ENCODE data around the gene PTPRU.

DNA sequence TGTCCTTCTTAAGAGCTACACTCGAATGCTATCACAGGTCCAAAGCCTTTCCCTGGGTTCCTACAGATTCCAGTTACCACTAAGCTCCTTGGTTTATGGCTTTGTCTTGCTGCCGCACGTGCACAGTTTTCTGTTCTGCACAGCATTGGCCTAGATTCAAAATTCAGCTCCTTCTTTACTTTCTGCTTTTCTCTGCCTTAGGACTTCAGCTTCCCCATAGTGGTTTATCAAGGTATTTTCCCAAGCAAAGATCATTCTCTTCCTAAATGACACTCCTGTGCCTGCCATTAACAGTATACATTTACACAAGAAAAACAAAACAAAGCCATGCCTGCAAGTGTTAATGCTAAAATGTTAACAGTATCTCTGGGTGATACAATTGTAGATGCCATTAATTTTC lies 41.8 kb downstream of the PTPRU start:
- TF ChIP-seq TOX (CRISPR knock-in tag; IDR thresholded peaks at IDR 0.05; ENCODE audit: borderline replicate concordance) (no peak), ZNF565 (CRISPR knock-in tag; conservative IDR thresholded peaks at IDR 0.05; ENCODE audit: low read depth) (no peak), ZFP3 (CRISPR knock-in tag; IDR thresholded peaks at IDR 0.05) (no peak), BACH2 (CRISPR knock-in tag; IDR thresholded peaks at IDR 0.05; ENCODE audit: borderline replicate concordance) (no peak)
- TF ChIP-seq, protein P1, sequence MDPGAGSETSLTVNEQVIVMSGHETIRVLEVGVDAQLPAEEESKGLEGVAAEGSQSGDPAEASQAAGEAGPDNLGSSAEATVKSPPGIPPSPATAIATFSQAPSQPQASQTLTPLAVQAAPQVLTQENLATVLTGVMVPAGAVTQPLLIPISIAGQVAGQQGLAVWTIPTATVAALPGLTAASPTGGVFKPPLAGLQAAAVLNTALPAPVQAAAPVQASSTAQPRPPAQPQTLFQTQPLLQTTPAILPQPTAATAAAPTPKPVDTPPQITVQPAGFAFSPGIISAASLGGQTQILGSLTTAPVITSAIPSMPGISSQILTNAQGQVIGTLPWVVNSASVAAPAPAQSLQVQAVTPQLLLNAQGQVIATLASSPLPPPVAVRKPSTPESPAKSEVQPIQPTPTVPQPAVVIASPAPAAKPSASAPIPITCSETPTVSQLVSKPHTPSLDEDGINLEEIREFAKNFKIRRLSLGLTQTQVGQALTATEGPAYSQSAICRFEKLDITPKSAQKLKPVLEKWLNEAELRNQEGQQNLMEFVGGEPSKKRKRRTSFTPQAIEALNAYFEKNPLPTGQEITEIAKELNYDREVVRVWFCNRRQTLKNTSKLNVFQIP (CRISPR knock-in tag; IDR thresholded peaks at IDR 0.05; ENCODE audit: borderline replicate concordance, low read depth): no peak

All from SK-N-SH treated with all-trans-retinoic acid at 6 μM for 48 hours (cell line).